ENCODE data around the gene MATN3. TPM values are rescaled to one million over a fixed set of nuclear protein-coding genes. Genes with fewer than 3 reads are reported as not detected.
A peak's percentile ranks its signal among the peaks of the same experiment; 100 is the strongest.

The MATN3 gene
- total and polyA plus RNA-seq, 2 of the 13 experiments (the other 11 are each of a cell fraction or from before 2014, with no cell fraction given): 36.1 to 208 TPM

GRCh38 chr2:20012282-20013125, at the start of gene MATN3 (continued):
- peak; percentile 66; the same call in 1 of the 2 replicates for TF ChIP-seq ZBTB46 (CRISPR knock-in tag; IDR thresholded peaks at IDR 0.05; ENCODE audit: borderline replicate concordance)
- peak; percentile 99 for TF ChIP-seq ZNF777 (CRISPR knock-in tag; IDR thresholded peaks at IDR 0.05)
- peak; percentile 54 for TF ChIP-seq MAX (IDR thresholded peaks at IDR 0.05)
- TF ChIP-seq ZNF674 (CRISPR knock-in tag; IDR thresholded peaks at IDR 0.05; ENCODE audit: low read depth): 0 out of 2 replicates have a peak, but pooled peaks have one; percentile 58
- no peak for TF ChIP-seq LCORL (IDR thresholded peaks at IDR 0.05)
- TF ChIP-seq LCORL (CRISPR knock-in tag; IDR thresholded peaks at IDR 0.05): peak; percentile 83
- TF ChIP-seq TGIF2 (CRISPR knock-in tag; IDR thresholded peaks at IDR 0.05): peak; percentile 63; the same call in 1 of the 2 replicates
- TF ChIP-seq ZBTB49 (CRISPR knock-in tag; IDR thresholded peaks at IDR 0.05; ENCODE audit: borderline replicate concordance): no peak
- peak; percentile 77 for TF ChIP-seq IKZF4 (CRISPR knock-in tag; IDR thresholded peaks at IDR 0.05; ENCODE audit: borderline replicate concordance, low read depth, not compliant biosample characterization)
- no peak for TF ChIP-seq ZNF253 (CRISPR knock-in tag; IDR thresholded peaks at IDR 0.05; ENCODE audit: borderline replicate concordance)
- TF ChIP-seq ZKSCAN8 (CRISPR knock-in tag; IDR thresholded peaks at IDR 0.05; ENCODE audit: borderline replicate concordance): 0 out of 2 replicates have a peak, but pooled peaks have one; percentile 39
- TF ChIP-seq TBX2 (CRISPR knock-in tag; IDR thresholded peaks at IDR 0.05; ENCODE audit: borderline replicate concordance): peak; percentile 9; the same call in 1 of the 2 replicates
- no peak for TF ChIP-seq ZFP62 (CRISPR knock-in tag; IDR thresholded peaks at IDR 0.05)
- peak; percentile 89 for TF ChIP-seq ZNF687 (CRISPR knock-in tag; IDR thresholded peaks at IDR 0.05)
- 0 out of 2 replicates have a peak, but pooled peaks have one; percentile 12 for TF ChIP-seq STAG1 (CRISPR knock-in tag; IDR thresholded peaks at IDR 0.05)
- peak; percentile 69; the same call in 1 of the 2 replicates for TF ChIP-seq ZNF788 (CRISPR knock-in tag; IDR thresholded peaks at IDR 0.05; ENCODE audit: borderline replicate concordance)
- peak; percentile 48; the same call in 1 of the 2 replicates for TF ChIP-seq ZBTB38 (CRISPR knock-in tag; IDR thresholded peaks at IDR 0.05)
- TF ChIP-seq NR3C1 (CRISPR knock-in tag; IDR thresholded peaks at IDR 0.05): no peak
- TF ChIP-seq IRX3 (CRISPR knock-in tag; IDR thresholded peaks at IDR 0.05; ENCODE audit: borderline replicate concordance, low read depth): peak; percentile 65; the same call in 1 of the 2 replicates
- no peak for TF ChIP-seq HOXA5 (CRISPR knock-in tag; IDR thresholded peaks at IDR 0.05)
- TF ChIP-seq ZNF703 (CRISPR knock-in tag; IDR thresholded peaks at IDR 0.05; ENCODE audit: borderline replicate concordance): 0 out of 2 replicates have a peak, but pooled peaks have one; percentile 81

Measured in HepG2 (cell line).